Measurements from ENCODE around the gene TMOD1. TPM values are rescaled to one million over a fixed set of nuclear protein-coding genes. Genes with fewer than 3 reads are reported as not detected.

Gene TMOD1
- total and polyA plus RNA-seq, 2 experiments from 2014 or later, result 0.34 to 1.3 TPM

DNA sequence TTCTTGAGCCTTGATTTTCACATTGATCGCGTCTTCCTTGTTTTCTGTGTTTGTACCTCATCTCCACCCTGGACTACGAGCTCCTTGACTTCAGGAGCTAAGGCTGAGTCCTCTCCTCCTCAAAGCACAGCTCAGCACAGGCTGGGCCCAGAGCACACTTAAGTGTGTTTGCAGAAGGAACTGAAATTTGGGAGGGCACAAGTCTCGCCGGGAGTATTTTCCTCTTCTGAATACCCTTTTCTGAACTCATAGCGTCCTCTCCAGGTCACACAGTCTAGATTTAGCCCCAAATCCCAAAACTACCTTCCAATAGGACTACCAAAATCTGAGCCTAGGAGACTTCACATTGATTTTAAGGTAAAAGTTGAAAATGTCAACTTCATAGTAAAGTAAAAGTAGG lies 90.1 kb downstream of the TMOD1 start:
- no peaks in the 10 kb centered on the region for H3K79me2 ChIP-seq (ENCODE audit: insufficient read depth)
- H3K9me2 ChIP-seq (ENCODE audit: insufficient read depth), result no peaks in the 10 kb centered on the region
- H3K4me2 ChIP-seq (ENCODE audit: unreplicated experiment), result no peak overlapping the region
- H3F3A ChIP-seq (ENCODE audit: insufficient read depth), result no peaks in the 10 kb centered on the region
- H3K36me3 ChIP-seq (ENCODE audit: low read depth), result no peaks in the 10 kb centered on the region
- no peak overlapping the region for H3K4me3 ChIP-seq
- H3K9ac ChIP-seq, result no peak overlapping the region
- peaks cover 12% of the 10 kb centered on the region; the same call in 1 of the 2 replicates for H3K27me3 ChIP-seq (replicated peaks; ENCODE audit: insufficient read depth)
- H3K27ac ChIP-seq, result no peak overlapping the region
- H3K4me1 ChIP-seq (ENCODE audit: insufficient read depth), result no peaks in the 10 kb centered on the region
- H3K9me3 ChIP-seq (ENCODE audit: low read depth), result no peaks in the 10 kb centered on the region
- no peak for DNase-seq
- WGBS, 2 experiments (ENCODE audit: low coverage in 1 of 2, low lambda C conversion rate in 2 of 2, missing lambda C conversion rate in 2 of 2), result 71 to 79% methylated on average over 6 of the region's 6 CpGs
- H2AFZ ChIP-seq, result no peak overlapping the region
- H4K20me1 ChIP-seq (ENCODE audit: insufficient read depth), result no peaks in the 10 kb centered on the region
- no peak for TF ChIP-seq EZH2phosphoT487 (IDR thresholded peaks at IDR 0.05; ENCODE audit: insufficient read depth, low read depth)
- TF ChIP-seq EZH2 (IDR thresholded peaks at IDR 0.05; ENCODE audit: insufficient read depth, poor library complexity, severe bottlenecking), result no peak
- in situ Hi-C loops (cut with MboI), result no loop called here

DNA sequence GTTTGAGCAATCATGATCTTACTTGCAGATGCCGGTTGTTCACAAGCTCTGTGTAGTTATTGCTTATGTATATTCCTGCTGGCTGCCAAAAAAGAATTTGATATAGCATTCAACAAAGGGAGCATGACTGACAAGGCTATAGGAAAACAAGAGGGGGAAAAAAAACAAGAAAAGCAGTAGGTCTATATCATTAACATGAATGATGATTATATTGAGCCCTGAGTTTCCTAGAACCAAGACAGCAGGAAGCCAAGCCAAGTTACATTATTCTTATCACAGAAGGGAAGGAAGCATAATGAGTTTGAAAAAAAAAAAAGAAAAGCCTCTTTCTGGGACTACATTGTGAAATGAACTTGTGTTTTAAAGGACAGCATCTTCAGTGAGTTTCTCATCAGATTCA lies 90.7 kb downstream of the TMOD1 start:
- no peaks in the 10 kb centered on the region for H3K36me3 ChIP-seq (ENCODE audit: low read depth)
- no peak overlapping the region for H2AFZ ChIP-seq
- no peak overlapping the region for H3K4me3 ChIP-seq
- 90 to 92% methylated on average over 1 of the region's 1 CpG for WGBS, 2 experiments (ENCODE audit: low coverage in 1 of 2, low lambda C conversion rate in 2 of 2, missing lambda C conversion rate in 2 of 2)
- no peak overlapping the region for H3K9ac ChIP-seq
- no peak overlapping the region for H3K27ac ChIP-seq
- no peak for DNase-seq
- no peaks in the 10 kb centered on the region for H3K9me3 ChIP-seq (ENCODE audit: low read depth)
- no peak overlapping the region for H3K4me2 ChIP-seq (ENCODE audit: unreplicated experiment)
- no peaks in the 10 kb centered on the region for H3F3A ChIP-seq (ENCODE audit: insufficient read depth)
- H3K4me1 ChIP-seq (ENCODE audit: insufficient read depth), result no peaks in the 10 kb centered on the region
- H3K79me2 ChIP-seq (ENCODE audit: insufficient read depth), result no peaks in the 10 kb centered on the region
- H4K20me1 ChIP-seq (ENCODE audit: insufficient read depth), result no peaks in the 10 kb centered on the region
- H3K9me2 ChIP-seq (ENCODE audit: insufficient read depth), result no peaks in the 10 kb centered on the region
- no peak for TF ChIP-seq EZH2 (IDR thresholded peaks at IDR 0.05; ENCODE audit: insufficient read depth, poor library complexity, severe bottlenecking)
- TF ChIP-seq EZH2phosphoT487 (IDR thresholded peaks at IDR 0.05; ENCODE audit: insufficient read depth, low read depth), result no peak
- peaks cover 17% of the 10 kb centered on the region for H3K27me3 ChIP-seq (replicated peaks; ENCODE audit: insufficient read depth)
- in situ Hi-C loops (cut with MboI), result no loop called here

DNA sequence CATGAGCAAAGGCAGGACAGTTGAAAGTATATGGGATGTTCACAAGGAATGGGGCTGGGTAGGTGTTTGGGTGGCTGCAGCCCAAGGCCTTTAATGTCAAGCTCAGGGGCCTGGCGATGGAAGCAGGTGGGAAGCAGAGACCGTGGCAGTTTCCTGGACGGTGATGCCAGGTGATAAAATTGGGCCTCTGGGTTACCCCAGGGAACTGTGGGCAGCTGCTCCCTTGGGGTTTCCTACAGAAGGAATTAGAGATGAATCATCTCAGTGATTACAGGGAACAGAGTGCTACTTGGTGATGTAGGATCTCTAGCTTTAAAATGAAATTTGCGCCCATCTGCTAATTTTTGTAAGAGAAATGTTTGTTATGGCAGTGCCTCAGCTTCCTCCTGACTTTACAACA lies 92.5 kb downstream of the TMOD1 start:
- no peak overlapping the region for H3K4me2 ChIP-seq (ENCODE audit: unreplicated experiment)
- H3K27me3 ChIP-seq (replicated peaks; ENCODE audit: insufficient read depth), result peaks cover 11% of the 10 kb centered on the region
- WGBS, 2 experiments (ENCODE audit: low coverage in 1 of 2, low lambda C conversion rate in 2 of 2, missing lambda C conversion rate in 2 of 2), result 84 to 85% methylated on average over 4 of the region's 4 CpGs
- 0 out of 2 replicates have a peak, but pooled peaks cover 1% of the 10 kb centered on the region for H3F3A ChIP-seq (ENCODE audit: insufficient read depth)
- H3K36me3 ChIP-seq (ENCODE audit: low read depth), result no peaks in the 10 kb centered on the region
- H3K9ac ChIP-seq, result no peak overlapping the region
- in situ Hi-C loops (cut with MboI), result no loop called here
- no peaks in the 10 kb centered on the region for H3K4me1 ChIP-seq (ENCODE audit: insufficient read depth)
- no peaks in the 10 kb centered on the region for H3K79me2 ChIP-seq (ENCODE audit: insufficient read depth)
- no peaks in the 10 kb centered on the region for H3K9me2 ChIP-seq (ENCODE audit: insufficient read depth)
- no peak overlapping the region for H3K4me3 ChIP-seq
- no peaks in the 10 kb centered on the region for H3K9me3 ChIP-seq (ENCODE audit: low read depth)
- peak; percentile 32 for DNase-seq
- no peak overlapping the region for H2AFZ ChIP-seq
- TF ChIP-seq EZH2 (IDR thresholded peaks at IDR 0.05; ENCODE audit: insufficient read depth, poor library complexity, severe bottlenecking) (no peak), EZH2phosphoT487 (IDR thresholded peaks at IDR 0.05; ENCODE audit: insufficient read depth, low read depth) (no peak)
- H4K20me1 ChIP-seq (ENCODE audit: insufficient read depth), result no peaks in the 10 kb centered on the region
- no peak overlapping the region for H3K27ac ChIP-seq

DNA sequence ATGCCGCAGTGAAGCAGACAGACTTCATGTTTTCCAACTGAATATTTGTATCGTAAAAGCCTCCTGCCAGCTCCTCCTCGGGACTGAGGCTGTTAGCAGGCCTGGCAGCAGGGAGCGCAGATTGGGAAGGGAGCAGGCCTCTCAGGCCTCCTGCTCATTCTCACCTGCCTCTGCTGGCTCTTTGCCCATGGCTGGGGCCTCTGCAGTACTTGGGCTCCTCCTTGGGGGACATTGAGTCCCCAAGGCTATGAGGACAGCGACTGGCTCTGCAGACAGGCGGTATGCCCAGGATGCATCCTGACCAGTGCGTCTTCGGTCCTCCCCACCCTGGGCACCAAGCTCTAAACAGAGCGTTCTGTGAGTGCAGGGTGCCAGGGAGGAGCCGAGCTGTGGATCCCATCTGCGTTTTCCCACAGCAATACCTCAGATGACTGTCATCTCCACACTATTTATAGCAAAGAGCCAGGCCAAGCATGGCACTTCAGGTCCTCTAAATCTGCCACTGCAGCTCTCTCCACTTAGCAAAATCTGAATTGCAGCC lies 93.0 kb downstream of the TMOD1 start:
- Histone ChIP-seq H3K27ac (no peak overlapping the region), H3K9me3 (ENCODE audit: low read depth) (no peaks in the 10 kb centered on the region), H3K4me2 (ENCODE audit: unreplicated experiment) (no peak overlapping the region), H4K20me1 (ENCODE audit: insufficient read depth) (no peaks in the 10 kb centered on the region), H3K4me3 (no peak overlapping the region), H3F3A (ENCODE audit: insufficient read depth) (0 out of 2 replicates have a peak, but pooled peaks cover 6% of the 10 kb centered on the region), H3K9ac (no peak overlapping the region), H3K9me2 (ENCODE audit: insufficient read depth) (no peaks in the 10 kb centered on the region), H3K79me2 (ENCODE audit: insufficient read depth) (no peaks in the 10 kb centered on the region), H2AFZ (no peak overlapping the region), H3K27me3 (replicated peaks; ENCODE audit: insufficient read depth) (peaks cover 11% of the 10 kb centered on the region), H3K4me1 (ENCODE audit: insufficient read depth) (no peaks in the 10 kb centered on the region), H3K36me3 (ENCODE audit: low read depth) (no peaks in the 10 kb centered on the region)
- WGBS, 2 experiments (ENCODE audit: low coverage in 1 of 2, low lambda C conversion rate in 2 of 2, missing lambda C conversion rate in 2 of 2), result 81 to 82% methylated on average over 11 of the region's 11 CpGs
- DNase-seq, result no peak
- in situ Hi-C loops (cut with MboI), result no loop called here
- TF ChIP-seq EZH2phosphoT487 (IDR thresholded peaks at IDR 0.05; ENCODE audit: insufficient read depth, low read depth), result no peak
- TF ChIP-seq EZH2 (IDR thresholded peaks at IDR 0.05; ENCODE audit: insufficient read depth, poor library complexity, severe bottlenecking), result no peak
